Measurements from ENCODE around the gene DGKG.

GRCh38 chr3:186401556-186401955 lies 39.5 kb upstream of the DGKG start:
- no peak for TF ChIP-seq CTCF (IDR thresholded peaks at IDR 0.05)
- no peak for TF ChIP-seq POLR2A (IDR thresholded peaks at IDR 0.05)

Measured in lower leg skin (tissue), 3 donors.